ENCODE data around the gene SKI. TPM values are rescaled to one million over a fixed set of nuclear protein-coding genes. Genes with fewer than 3 reads are reported as not detected.

The SKI gene
- total RNA-seq, 1 donor = 36.6 TPM

DNA sequence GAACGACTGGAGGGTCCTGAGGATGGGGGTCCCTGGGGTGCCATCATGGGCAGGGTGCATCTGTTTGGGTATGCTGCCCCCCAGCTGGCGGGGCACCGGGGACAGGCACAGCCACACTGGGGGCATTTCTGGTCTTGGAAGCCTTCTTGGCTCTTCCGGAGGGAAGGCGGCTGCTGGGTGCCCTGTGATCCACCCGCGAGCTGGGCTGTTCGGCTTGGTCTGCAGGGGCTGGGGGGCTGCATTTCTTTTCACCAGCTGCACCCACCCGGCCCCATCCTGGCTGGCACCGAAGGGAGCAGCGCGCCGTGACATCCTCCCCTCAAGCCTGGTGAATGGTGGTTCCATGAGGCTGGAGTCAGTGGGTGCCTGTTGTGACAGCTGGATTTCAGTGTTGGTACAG is 45.7 kb upstream of the SKI start:
- no peak for DNase-seq (ENCODE audit: low read depth)
- TF ChIP-seq, protein P1, sequence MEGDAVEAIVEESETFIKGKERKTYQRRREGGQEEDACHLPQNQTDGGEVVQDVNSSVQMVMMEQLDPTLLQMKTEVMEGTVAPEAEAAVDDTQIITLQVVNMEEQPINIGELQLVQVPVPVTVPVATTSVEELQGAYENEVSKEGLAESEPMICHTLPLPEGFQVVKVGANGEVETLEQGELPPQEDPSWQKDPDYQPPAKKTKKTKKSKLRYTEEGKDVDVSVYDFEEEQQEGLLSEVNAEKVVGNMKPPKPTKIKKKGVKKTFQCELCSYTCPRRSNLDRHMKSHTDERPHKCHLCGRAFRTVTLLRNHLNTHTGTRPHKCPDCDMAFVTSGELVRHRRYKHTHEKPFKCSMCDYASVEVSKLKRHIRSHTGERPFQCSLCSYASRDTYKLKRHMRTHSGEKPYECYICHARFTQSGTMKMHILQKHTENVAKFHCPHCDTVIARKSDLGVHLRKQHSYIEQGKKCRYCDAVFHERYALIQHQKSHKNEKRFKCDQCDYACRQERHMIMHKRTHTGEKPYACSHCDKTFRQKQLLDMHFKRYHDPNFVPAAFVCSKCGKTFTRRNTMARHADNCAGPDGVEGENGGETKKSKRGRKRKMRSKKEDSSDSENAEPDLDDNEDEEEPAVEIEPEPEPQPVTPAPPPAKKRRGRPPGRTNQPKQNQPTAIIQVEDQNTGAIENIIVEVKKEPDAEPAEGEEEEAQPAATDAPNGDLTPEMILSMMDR (IDR thresholded peaks at IDR 0.05; ENCODE audit: insufficient read depth, low read length) = no peak
- no peak overlapping the region for H3K4me3 ChIP-seq (ENCODE audit: low read depth, low read length)

DNA sequence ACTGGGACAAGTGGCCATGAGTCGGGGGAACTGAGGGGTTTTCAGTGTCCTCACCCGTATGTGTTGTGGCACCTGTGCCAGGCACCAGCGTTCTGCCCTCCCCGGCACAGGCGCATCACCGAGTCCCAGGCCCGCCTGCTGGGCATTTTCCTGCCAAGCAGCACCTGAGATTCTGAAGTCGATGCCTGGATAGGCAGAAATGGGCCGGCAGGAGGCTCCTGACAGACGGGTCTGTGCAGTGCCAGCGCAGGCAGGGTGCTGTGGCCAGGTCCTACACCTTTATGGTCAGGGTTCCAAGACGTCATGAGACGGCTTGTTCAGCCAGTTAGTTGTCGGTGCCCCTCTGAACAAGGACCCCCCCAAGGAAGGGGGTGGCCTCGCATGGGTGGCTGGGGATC is 44.2 kb upstream of the SKI start:
- no peak for DNase-seq (ENCODE audit: low read depth)
- TF ChIP-seq, protein P1 (IDR thresholded peaks at IDR 0.05; ENCODE audit: insufficient read depth, low read length) = no peak
- no peak overlapping the region for H3K4me3 ChIP-seq (ENCODE audit: low read depth, low read length)

DNA sequence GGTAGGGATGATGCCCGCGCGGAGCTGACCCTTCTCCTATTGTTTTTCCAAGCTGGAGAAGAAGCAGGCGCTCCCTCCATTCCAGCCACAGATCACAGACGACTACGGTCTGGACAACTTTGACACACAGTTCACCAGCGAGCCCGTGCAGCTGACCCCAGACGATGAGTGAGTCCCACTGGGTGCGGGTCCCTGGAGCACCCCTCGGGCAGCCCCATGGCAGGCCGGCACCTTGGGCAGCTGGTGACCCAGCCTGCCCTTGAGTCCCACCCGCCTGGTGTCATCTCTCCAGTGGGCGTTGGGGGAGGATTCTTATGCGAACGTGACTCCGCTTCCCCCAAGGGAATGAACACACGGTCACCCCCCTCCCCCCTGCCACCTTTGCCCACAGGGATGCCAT is 43.6 kb upstream of the SKI start:
- no peak for DNase-seq (ENCODE audit: low read depth)
- TF ChIP-seq, protein P1 (IDR thresholded peaks at IDR 0.05; ENCODE audit: insufficient read depth, low read length) = no peak
- no peak overlapping the region for H3K4me3 ChIP-seq (ENCODE audit: low read depth, low read length)

DNA sequence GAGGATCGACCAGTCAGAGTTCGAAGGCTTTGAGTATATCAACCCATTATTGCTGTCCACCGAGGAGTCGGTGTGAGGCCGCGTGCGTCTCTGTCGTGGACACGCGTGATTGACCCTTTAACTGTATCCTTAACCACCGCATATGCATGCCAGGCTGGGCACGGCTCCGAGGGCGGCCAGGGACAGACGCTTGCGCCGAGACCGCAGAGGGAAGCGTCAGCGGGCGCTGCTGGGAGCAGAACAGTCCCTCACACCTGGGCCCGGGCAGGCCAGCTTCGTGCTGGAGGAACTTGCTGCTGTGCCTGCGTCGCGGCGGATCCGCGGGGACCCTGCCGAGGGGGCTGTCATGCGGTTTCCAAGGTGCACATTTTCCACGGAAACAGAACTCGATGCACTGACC is 43.2 kb upstream of the SKI start:
- H3K4me3 ChIP-seq (ENCODE audit: low read depth, low read length) = no peak overlapping the region
- TF ChIP-seq, protein P1 (IDR thresholded peaks at IDR 0.05; ENCODE audit: insufficient read depth, low read length) = no peak
- DNase-seq (ENCODE audit: low read depth) = no peak

DNA sequence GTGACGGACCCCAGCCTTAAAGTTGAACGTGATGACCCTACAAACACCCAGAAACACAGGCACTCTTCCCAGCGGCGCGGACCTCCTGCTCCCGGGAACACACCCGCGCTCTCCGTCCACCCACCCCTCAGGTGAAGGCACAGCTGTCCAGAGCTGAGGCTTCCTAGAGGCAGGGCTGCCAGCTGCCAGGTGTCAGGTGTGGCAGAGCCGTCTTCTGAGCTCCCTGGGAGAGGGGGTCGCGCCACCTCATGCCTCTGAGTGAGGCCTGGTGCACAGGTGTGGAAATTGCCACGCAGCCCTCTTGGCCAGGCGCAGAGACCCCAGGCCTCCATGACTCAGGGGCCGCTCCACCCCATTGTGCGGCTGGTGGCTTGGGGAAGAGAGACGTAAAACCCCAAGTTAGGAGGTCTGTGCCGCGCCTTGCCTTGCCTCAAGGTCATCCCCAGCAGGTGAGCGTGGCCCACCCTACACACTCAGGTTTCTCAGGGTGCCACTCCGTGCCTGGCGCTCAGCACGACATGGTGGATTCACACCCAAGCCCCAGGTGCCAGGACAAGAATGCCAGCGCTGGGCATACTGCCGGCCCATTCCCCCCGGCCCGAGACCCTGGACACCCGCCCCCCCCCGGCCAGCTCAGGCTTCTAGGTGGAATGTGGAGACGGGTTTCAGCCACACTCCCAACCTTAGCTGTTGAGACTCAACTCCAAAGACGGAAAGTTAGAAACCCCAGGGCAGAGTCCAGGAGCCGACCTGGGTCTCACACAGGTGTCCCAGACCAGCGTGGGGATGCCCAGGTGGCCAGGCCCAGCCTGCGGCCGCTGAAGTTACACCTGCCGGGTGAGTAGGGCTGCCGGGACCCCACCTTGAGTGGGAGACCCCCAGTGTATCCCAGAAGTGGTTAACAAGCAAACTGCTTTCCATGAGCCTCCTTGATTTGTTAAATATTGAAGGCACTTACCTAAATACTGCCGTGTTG is 42.0 kb upstream of the SKI start:
- no peak overlapping the region for H3K4me3 ChIP-seq (ENCODE audit: low read depth, low read length)
- TF ChIP-seq, protein P1 (IDR thresholded peaks at IDR 0.05; ENCODE audit: insufficient read depth, low read length) = no peak
- DNase-seq (ENCODE audit: low read depth) = no peak

DNA sequence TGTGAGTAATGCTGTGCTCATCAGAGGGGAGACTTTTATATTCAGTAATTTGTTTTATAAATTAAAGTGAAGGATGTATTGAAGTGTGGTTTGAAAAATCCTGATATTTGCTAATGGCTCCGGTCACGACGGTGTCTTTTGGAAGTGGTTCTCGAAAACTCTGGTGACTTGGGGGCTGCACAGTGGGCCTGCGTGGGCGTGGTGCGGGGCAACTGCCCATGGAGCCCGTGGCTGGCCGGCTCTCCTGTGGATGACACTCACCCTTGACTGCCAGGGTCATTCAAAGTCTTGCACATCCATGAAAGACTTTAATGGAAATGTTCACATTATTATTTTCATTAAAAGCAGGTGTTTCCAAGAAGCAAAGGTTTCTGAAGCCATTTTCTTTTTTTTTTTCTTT is 41.2 kb upstream of the SKI start:
- TF ChIP-seq, protein P1 (IDR thresholded peaks at IDR 0.05; ENCODE audit: insufficient read depth, low read length) = no peak
- DNase-seq (ENCODE audit: low read depth) = no peak
- H3K4me3 ChIP-seq (ENCODE audit: low read depth, low read length) = no peak overlapping the region
